Smooth muscle cell of the brain vasculature (primary cell): ENCODE data around the gene MED16.
A peak's percentile ranks its signal among the peaks of the same experiment; 100 is the strongest.
"Not testable (repeated sequence)": the region's sequence is repeated elsewhere in the genome, so short reads cannot be mapped to it uniquely, and the experiment has no call there.

Experiments
- DNase-seq: peaks from one replicate; pipeline ENCODE4 v3.0.0-alpha.2; 2012; ENCODE audit warnings: low read depth, low spot score

Gene MED16

DNA sequence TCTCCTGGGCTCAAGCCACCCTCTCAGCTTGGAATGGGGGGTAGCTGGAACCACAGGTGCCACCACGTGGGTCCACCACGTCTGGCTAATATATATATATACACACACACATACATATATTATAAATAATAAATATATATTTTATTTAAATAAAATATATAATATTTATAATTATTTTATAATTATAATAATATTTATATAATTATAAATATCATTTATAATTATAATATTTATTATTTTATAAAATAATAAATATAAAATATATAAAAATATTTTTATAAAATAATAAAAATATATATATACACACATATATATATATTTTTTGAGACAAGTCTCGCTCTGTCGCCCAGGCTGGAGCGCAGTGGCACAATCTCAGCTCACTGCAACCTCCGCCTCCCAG lies 38.4 kb downstream of the MED16 start:
- no peak for DNase-seq

GRCh38 chr19:853614-854220 lies 39.3 kb downstream of the MED16 start:
- not testable (repeated sequence) for DNase-seq

DNA sequence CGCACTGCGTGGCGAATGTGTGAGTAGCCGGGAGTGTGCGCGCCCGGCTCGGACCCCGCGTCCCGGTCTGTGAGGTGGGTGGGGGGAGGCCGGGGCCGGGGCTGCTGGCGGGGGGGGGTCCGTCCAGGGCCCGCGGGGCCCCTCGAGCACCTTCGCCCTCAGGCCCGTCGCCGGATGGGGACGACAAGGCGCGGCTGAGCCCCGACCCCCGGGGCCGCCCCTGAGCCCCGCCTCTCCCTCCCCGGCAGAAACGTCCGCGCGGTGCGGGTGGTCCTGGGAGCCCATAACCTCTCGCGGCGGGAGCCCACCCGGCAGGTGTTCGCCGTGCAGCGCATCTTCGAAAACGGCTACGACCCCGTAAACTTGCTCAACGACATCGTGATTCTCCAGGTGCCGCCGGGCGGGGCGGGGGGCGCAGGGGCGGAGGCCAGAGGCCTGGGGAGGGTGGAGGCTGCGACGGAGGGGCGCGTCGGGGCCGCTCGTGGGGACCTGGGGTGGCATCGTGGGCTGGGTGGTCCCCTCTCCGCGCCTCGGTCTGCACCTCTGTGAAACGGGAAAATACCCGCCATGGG lies 39.9 kb downstream of the MED16 start:
- no peak for DNase-seq

GRCh38 chr19:852136-853013 lies 40.6 kb downstream of the MED16 start, which contains the start of gene ELANE:
ELANE (plus strand) TSS chr19:852303; CDS start chr19:852329, 26 bp downstream.
- no peak for DNase-seq

DNA sequence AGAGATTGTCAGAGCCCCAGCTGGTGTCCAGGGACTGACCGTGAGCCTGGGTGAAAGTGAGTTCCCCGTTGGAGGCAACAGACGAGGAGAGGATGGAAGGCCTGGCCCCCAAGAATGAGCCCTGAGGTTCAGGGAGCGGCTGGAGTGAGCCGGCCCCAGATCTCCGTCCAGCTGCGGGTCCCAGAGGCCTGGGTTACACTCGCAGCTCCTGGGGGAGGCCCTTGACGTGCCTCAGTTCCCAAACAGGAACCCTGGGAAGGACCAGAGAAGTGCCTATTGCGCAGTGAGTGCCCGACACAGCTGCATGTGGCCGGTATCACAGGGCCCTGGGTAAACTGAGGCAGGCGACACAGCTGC lies 42.0 kb downstream of the MED16 start:
- DNase-seq = no peak

GRCh38 chr19:850221-850978 lies 42.6 kb downstream of the MED16 start:
- peak; percentile 89 for DNase-seq

DNA sequence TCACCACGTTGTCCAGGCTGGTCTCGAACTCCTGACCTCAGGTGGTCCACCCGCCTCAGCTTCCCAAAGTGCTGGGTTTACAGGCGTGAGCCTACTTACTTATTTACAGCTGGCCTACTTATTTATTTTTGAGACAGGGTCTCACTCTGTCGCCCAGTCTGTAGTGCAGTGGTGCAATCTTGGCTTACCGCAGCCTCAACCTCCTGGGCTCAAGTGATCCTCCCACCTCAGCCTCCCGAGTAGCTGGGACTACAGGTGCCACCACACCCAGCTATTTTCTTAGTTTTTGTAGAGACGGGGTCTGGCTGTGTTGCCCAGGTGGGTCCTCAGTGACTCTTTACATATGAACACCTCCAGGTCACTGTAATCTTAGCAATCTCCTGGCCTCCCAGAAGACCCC lies 43.8 kb downstream of the MED16 start:
- not testable (repeated sequence) for DNase-seq

GRCh38 chr19:848386-848921 lies 44.5 kb downstream of the MED16 start:
- DNase-seq = no peak

- DNase-seq = no peak
These were observed 47.1 kb downstream of the MED16 start for GRCh38 chr19:845707-846521.

DNA sequence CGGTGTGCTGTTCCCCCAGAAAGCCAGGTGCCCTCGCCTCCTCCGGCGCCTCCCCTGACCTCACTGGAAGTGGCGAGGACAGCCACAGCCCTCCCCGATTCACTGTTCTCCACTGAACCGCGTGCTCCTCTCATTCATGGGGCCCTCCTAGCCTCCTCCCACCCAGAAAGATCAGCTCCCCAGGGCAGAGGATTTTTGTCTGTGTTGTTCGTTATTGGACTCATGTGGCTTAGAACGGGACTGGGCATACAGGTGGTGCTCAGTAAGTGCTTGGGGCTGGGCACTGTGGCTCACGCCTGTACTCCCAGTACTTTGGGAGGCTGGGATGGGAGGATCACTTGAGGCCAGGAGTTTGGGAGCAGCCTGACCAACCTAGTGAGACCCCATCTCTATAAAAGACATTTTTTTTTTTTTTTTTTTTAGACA lies 48.4 kb downstream of the MED16 start:
- DNase-seq = no peak

DNA sequence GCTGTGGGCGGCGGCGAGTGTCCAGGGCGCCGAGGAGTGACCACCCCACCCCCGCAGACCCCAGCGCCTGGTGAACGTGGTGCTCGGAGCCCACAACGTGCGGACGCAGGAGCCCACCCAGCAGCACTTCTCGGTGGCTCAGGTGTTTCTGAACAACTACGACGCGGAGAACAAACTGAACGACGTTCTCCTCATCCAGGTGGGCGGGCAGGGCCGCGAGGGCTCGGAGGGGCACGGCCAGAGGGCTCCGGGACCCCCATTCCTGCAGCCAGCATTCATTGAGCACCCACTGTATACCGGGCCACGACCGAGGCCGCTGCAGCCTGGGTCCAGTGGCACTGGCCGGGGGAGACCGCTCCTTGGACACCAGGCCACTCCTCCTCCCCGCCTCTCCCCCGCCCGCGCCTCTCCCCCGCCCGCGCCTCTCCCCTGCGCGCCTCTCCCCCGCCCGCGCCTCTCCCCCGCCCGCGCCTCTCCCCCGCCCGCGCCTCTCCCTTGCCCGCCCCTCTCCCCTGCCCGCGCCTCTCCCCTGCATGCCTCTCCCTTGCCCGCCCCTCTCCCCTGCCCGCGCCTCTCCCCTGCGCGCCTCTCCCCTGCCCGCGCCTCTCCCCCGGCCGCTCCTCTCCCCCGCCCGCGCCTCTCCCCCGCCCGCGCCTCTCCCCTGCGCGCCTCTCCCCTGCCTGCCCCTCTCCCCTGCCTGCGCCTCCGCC lies 49.0 kb downstream of the MED16 start:
- no peak for DNase-seq

- no peak for DNase-seq
These were observed 49.7 kb downstream of the MED16 start for GRCh38 chr19:843180-843835.

DNA sequence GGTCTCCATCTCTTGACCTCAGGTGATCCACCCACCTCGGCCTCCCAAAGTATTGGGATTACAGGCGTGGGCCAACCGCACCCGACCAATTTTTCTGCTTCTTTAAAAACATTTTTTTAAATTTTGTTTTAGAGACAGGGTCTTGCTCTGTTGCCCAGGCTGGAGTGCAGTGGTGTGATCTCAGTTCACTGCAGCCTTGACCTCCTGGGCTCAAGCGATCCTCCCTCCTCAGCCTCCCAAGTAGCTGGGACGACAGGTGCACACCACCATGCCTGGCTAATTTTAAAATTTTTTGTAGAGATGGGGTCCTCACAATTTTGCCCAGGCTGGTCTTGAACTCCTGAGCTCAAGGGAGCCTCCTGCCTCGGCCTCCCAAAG lies 50.2 kb downstream of the MED16 start:
- not testable (repeated sequence) for DNase-seq

DNA sequence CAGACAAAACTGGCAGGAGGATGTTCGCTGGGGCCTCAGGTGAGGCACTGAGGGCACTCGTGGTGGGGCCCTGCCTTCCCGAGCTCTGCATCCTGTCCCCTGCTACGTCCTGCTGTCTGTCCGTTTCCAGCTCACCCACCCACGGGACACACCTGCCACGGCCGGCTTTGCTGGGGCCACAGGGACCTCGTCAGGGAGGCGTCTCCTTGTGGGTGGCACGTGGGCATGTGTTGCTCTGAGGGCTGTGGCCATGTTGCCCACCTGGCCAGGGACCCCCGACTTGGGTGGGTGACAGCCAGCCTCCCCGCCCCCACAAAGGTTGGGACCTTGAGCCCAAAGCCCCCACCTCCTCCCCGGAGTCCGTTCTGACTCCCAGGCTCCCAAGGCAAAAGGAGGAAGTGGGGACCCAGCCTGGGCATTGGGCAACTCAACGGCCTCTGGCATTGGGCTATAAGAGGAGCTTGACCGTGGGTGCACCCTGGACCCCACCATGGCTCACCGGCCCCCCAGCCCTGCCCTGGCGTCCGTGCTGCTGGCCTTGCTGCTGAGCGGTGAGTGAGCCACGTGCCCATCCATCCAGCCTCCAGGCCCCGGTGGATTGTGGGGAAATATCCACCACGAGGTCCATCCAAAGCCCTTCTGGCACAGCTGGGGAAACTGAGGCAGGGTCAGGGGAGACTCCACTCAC lies 52.3 kb downstream of the MED16 start, which contains the start of gene PRTN3:
Gene PRTN3 (plus strand): TSS at position 481 of the 688 bp plus-strand sequence. CDS start 10 bp downstream, at position 491.
- no peak for DNase-seq

GRCh38 chr19:835210-835810 lies 57.7 kb downstream of the MED16 start:
- no peak for DNase-seq

DNA sequence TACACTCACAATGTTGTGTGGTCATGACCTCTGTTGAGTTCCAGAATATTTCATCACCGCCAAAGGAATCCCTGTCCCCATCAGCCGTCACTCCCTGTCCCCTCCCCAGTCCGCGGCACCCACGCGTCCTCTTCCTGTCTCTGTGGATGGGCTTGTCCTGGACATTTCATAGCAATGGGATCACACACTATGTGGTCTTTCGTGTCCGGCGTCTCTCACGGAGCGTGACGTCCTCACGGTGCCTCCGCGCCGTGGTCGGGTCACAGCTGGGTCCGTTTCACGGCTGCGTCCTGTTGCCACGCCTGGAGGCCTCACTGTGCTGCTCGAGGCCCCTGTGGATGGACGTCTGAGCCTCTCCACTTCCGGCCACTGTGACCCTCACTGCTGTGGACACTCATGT lies 58.8 kb downstream of the MED16 start:
- no peak for DNase-seq

- DNase-seq = no peak
These were observed 61.3 kb downstream of the MED16 start for GRCh38 chr19:831407-832369.
